Esophagus muscularis mucosa (tissue), 3 donors: Measurements from ENCODE around the gene EXOC6B.

Experiments used
- POLR2AphosphoS5 ChIP-seq, 2 donors: sonication (generic); formaldehyde crosslinking; IDR thresholded peaks; one replicate each; pipeline ENCODE4 v1.6.1; 2017; ENCODE audit warnings: antibody characterized with exemption in 2 of 2
- TF ChIP-seq, protein P1 (sequence below), 3 experiments: fragments of 200-600 bp in 2 of 3; fragments of 450-650 bp in 1 of 3; sonication (generic) in 2 of 3; IDR thresholded peaks; one replicate each; pipeline ENCODE4 v1.5.1; 2017 to 2019; ENCODE audit warnings: antibody characterized with exemption in 3 of 3, mild to moderate bottlenecking in 2 of 3, moderate library complexity in 1 of 3

DNA sequence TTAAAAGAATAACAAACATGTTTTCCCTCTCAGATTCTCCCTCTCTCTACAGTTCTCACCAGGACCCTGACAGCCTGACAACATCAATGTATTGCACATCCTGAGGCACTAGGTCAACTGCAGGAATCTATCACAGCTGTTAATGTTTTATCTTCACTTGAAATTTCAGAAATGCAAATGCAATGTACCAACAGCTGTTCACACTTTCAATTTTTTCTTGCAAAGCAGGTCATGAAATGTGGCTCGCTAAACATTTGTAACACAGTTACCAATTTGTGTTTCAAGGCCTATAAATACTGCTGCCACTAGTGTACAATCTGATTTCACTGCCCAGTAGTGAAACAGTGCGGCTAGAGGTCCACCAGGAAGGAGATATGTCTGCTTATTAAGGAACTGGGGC lies 147.8 kb downstream of the EXOC6B start:
- TF ChIP-seq, protein P1, sequence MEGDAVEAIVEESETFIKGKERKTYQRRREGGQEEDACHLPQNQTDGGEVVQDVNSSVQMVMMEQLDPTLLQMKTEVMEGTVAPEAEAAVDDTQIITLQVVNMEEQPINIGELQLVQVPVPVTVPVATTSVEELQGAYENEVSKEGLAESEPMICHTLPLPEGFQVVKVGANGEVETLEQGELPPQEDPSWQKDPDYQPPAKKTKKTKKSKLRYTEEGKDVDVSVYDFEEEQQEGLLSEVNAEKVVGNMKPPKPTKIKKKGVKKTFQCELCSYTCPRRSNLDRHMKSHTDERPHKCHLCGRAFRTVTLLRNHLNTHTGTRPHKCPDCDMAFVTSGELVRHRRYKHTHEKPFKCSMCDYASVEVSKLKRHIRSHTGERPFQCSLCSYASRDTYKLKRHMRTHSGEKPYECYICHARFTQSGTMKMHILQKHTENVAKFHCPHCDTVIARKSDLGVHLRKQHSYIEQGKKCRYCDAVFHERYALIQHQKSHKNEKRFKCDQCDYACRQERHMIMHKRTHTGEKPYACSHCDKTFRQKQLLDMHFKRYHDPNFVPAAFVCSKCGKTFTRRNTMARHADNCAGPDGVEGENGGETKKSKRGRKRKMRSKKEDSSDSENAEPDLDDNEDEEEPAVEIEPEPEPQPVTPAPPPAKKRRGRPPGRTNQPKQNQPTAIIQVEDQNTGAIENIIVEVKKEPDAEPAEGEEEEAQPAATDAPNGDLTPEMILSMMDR (IDR thresholded peaks at IDR 0.05) = no peak
- TF ChIP-seq POLR2AphosphoS5 (IDR thresholded peaks at IDR 0.05) = no peak
